Measurements from ENCODE around the gene ITPR2.
"Not testable (repeated sequence)": the region's sequence is repeated elsewhere in the genome, so short reads cannot be mapped to it uniquely, and the experiment has no call there.

The ITPR2 gene

DNA sequence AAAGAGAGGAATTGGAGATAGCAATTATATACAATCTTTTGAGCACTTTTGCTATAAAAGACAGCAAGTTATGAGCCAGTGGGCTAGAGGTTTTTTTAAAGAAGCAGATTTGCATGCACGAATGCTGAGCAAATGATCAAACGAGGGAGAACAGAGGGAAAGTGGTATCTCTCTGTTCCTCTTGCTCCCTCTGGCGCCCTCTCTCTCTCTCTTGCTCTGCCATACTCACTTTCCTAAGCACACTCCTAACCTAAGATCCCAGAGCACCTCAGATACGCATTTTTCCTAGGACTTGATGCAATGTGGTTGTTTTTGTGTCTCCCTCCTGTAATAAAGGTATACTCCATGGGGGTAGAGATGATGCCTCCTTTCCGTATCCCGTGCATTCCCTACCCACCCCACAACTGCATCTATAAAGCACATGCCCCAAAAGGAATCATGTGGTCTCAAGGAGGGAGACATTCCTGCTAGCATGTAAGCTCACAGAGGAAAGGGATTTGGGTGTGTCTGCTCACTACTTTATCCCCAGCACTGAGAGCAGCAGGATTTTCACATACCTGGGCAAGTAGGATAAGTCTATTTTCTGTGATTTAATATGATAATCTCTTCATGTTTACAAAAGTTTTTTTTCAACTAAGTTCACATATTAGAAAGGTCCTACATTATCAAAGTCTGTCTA lies 367.4 kb downstream of the ITPR2 start:
- TF ChIP-seq POLR2A (IDR thresholded peaks at IDR 0.05; ENCODE audit: low read depth, low read length) (no peak), POLR2AphosphoS5 (IDR thresholded peaks at IDR 0.05; ENCODE audit: low read depth, low read length) (no peak), TAF1 (IDR thresholded peaks at IDR 0.05; ENCODE audit: borderline replicate concordance, low read depth, low read length) (no peak)
- FAIRE-seq (no peak), DNase-seq (ENCODE audit: insufficient read length) (no peak)

DNA sequence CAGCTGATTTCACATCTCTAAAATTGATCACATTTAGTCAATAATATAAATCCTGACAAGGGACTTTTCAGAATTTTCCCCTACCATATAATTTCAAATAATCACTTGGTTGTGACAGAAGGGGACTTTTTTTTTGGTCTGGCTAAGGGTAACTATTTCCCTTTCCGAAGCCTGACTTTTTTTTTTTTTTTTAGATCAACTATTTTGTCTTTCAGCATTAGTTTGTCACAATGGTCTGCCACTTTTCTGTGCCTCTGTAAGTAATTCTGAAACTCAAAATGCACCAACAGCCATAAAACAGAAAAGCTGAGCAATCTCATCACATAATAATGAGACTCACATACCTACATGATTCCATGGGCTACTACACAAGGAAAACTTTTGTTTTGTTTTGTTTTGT lies 371.2 kb downstream of the ITPR2 start:
- peak; percentile 17 for FAIRE-seq
- no peak for TF ChIP-seq TAF1 (IDR thresholded peaks at IDR 0.05; ENCODE audit: borderline replicate concordance, low read depth, low read length)
- no peak for TF ChIP-seq POLR2A (IDR thresholded peaks at IDR 0.05; ENCODE audit: low read depth, low read length)
- TF ChIP-seq POLR2AphosphoS5 (IDR thresholded peaks at IDR 0.05; ENCODE audit: low read depth, low read length), result no peak
- no peak for DNase-seq (ENCODE audit: insufficient read length)

DNA sequence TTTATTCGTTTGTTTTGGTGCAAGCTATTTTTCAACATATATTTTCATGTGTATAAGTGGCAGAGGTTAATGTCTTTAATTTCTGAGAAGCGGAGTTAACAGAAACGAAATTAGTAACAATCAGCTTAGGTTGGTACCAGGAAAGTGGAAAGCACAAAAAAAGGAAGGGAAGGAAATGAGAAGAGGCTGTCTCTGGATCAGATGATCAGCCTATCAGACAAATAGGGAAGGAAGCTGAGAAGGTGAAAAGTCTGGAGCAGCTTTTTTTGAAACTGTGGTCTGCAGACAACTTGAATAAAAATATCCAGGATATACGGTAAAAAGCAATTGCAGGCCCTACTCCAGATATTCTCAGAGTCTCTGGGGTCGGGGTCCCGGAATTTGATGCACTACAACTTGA lies 372.6 kb downstream of the ITPR2 start:
- FAIRE-seq (no peak), DNase-seq (ENCODE audit: insufficient read length) (no peak)
- TF ChIP-seq TAF1 (IDR thresholded peaks at IDR 0.05; ENCODE audit: borderline replicate concordance, low read depth, low read length), result no peak
- TF ChIP-seq POLR2AphosphoS5 (IDR thresholded peaks at IDR 0.05; ENCODE audit: low read depth, low read length), result no peak
- TF ChIP-seq POLR2A (IDR thresholded peaks at IDR 0.05; ENCODE audit: low read depth, low read length), result no peak

DNA sequence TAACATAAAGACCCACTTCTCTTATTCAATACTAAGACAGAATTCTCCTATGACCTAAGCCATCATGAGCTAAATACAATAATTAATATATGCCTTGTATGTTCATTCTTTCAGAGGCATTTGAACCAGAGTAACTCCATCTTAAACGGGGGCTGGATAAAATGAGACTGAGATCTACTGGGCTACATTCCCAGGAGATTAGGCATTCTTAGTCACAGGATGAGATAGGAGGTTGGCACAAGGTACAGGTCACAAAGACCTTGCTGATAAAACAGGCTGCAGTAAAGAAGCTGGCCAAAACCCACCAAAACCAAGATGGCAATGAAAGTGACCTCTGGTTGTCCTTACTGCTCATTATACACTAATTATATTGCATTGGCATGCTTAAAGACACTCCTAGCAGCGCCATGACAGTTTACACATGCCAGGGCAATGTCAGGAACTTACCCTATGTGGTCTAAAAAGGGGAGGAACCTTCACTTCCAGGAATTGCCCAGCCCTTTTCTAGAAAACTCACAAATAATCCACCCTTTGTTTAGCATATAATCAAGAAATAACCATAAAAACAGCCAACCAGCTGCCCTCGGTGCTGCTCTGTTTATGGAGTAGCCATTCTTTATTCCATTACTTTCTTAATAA lies 376.9 kb downstream of the ITPR2 start:
- DNase-seq (ENCODE audit: insufficient read length) (no peak), FAIRE-seq (no peak)
- no peak for TF ChIP-seq POLR2AphosphoS5 (IDR thresholded peaks at IDR 0.05; ENCODE audit: low read depth, low read length)
- TF ChIP-seq POLR2A (IDR thresholded peaks at IDR 0.05; ENCODE audit: low read depth, low read length), result no peak
- TF ChIP-seq TAF1 (IDR thresholded peaks at IDR 0.05; ENCODE audit: borderline replicate concordance, low read depth, low read length), result no peak

DNA sequence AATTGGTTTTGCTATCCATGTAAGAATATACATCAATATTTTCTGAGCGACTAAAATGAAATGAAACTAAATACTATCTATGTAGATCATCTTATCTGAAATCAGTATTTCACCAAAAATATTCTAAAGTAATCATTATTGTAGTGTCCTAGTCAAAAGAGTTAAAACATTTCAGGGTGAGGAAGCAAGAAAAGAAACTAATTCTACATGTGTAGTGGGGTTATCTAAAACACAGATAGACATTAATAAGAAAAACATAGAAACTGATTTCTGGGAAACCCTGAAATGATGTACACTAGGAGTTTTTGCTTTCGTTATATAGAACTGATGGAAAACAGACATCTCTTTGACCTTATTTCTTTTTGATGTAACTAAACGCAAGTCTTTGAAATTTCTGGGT lies 379.7 kb downstream of the ITPR2 start:
- peak; percentile 48 for FAIRE-seq
- TF ChIP-seq POLR2A (IDR thresholded peaks at IDR 0.05; ENCODE audit: low read depth, low read length) (no peak), TAF1 (IDR thresholded peaks at IDR 0.05; ENCODE audit: borderline replicate concordance, low read depth, low read length) (no peak), POLR2AphosphoS5 (IDR thresholded peaks at IDR 0.05; ENCODE audit: low read depth, low read length) (no peak)
- DNase-seq (ENCODE audit: insufficient read length), result no peak

DNA sequence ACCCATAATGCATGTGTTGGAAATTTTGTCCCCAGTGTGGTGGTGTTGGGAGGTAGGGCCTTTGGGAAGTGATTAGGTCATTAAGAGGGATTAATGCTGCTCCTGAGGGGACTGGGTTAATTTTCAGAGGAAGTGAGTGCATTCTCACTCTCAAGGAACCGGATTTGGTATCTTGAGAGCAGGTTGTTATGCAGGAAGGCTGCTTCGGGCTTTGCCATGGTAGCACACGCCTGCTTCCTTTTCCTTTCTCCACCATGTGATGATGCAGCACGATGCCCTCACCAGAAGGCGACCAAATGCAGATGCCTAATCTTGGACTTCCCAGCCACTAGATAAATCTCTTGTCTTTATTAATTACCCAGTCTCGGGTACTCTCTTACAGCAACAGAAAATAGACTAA lies 380.5 kb downstream of the ITPR2 start:
- DNase-seq (ENCODE audit: insufficient read length) (no peak), FAIRE-seq (no peak)
- TF ChIP-seq TAF1 (IDR thresholded peaks at IDR 0.05; ENCODE audit: borderline replicate concordance, low read depth, low read length), result no peak

DNA sequence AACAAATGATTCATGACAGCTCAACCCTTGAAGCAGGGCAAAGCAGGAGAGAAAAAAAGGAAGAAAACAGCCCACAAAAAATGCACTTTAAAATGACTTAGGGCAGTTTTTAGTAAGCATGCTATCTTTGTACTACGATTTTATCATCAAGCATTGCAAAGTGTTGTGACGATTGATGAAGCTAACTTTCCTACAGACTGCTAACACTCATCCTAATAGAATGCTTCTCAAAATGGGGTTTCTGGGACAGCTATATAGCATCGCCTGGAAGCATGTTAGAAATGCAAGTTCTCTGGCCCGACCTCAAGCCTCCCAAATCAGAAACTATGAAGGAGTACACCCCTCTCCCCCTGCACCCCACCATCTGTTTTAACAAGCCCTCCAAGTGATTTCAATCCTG lies 381.2 kb downstream of the ITPR2 start:
- TF ChIP-seq TAF1 (IDR thresholded peaks at IDR 0.05; ENCODE audit: borderline replicate concordance, low read depth, low read length), result no peak
- no peak for TF ChIP-seq POLR2AphosphoS5 (IDR thresholded peaks at IDR 0.05; ENCODE audit: low read depth, low read length)
- TF ChIP-seq POLR2A (IDR thresholded peaks at IDR 0.05; ENCODE audit: low read depth, low read length), result no peak
- DNase-seq (ENCODE audit: insufficient read length), result no peak
- FAIRE-seq, result no peak

DNA sequence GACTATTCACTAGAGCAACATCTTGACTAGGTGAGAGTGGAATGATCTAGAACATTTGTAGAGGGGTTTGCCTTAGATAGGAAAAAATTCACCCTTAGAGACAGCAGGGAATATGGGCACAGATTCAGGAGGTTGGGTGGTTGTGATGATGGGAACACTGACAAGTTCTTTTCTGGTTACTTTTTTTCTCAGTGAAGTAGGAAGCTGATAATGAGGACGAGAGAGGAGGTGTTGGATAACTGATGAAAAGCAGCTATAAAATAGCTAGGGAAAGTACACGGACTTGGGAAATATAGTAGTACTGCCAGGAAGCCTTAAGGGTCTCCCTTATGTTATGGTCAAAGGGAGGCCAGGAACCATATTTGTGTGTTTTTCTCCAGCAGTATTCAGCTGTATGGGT lies 387.1 kb downstream of the ITPR2 start:
- TF ChIP-seq POLR2A (IDR thresholded peaks at IDR 0.05; ENCODE audit: low read depth, low read length) (no peak), POLR2AphosphoS5 (IDR thresholded peaks at IDR 0.05; ENCODE audit: low read depth, low read length) (no peak), TAF1 (IDR thresholded peaks at IDR 0.05; ENCODE audit: borderline replicate concordance, low read depth, low read length) (no peak)
- no peak for FAIRE-seq

DNA sequence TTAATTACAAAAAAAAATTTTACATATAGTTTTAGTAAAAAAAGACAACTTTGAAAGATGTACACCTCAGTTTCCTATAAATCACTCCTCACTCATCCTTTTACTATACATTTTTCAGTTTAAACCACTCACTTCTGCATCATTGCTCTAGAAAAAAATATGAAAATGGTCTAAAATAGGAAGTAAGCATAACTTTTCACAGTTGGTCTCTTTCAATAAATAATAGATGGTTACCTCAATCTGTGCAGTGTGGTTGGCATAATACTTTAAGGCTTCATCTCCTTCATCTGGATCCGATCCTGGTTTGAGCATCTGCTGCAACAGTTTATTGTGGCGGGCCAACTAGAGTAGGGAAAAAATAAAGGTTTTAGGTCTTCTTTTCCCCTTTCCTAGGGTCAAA lies 389.7 kb downstream of the ITPR2 start:
- TF ChIP-seq POLR2AphosphoS5 (IDR thresholded peaks at IDR 0.05; ENCODE audit: low read depth, low read length), result no peak
- no peak for TF ChIP-seq TAF1 (IDR thresholded peaks at IDR 0.05; ENCODE audit: borderline replicate concordance, low read depth, low read length)
- no peak for TF ChIP-seq POLR2A (IDR thresholded peaks at IDR 0.05; ENCODE audit: low read depth, low read length)
- DNase-seq (ENCODE audit: insufficient read length), result no peak
- FAIRE-seq, result no peak

More for the DNA sequence above, 387.1 kb downstream of the ITPR2 start:
- no peak for DNase-seq (ENCODE audit: insufficient read length)

DNA sequence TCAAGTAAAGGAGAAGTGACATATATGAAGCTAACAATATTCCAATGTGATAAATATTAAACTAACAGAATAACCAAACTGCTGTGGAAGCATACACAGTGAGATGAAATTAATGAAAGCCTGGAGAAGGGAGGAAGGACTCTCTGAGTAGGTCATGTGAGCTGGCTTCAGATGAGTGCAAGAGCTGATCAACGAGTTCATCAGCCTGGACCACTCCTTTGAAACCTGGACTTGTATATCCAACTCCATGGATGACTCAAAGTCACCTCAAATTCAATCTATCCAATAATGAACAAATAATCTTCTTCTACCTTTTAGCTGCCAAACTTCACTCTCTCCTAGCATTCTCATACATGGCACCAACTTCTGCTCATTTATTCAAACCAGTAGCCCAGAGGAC lies 391.6 kb downstream of the ITPR2 start:
- TF ChIP-seq POLR2AphosphoS5 (IDR thresholded peaks at IDR 0.05; ENCODE audit: low read depth, low read length) (no peak), POLR2A (IDR thresholded peaks at IDR 0.05; ENCODE audit: low read depth, low read length) (no peak), TAF1 (IDR thresholded peaks at IDR 0.05; ENCODE audit: borderline replicate concordance, low read depth, low read length) (no peak)
- no peak for FAIRE-seq
- no peak for DNase-seq (ENCODE audit: insufficient read length)

DNA sequence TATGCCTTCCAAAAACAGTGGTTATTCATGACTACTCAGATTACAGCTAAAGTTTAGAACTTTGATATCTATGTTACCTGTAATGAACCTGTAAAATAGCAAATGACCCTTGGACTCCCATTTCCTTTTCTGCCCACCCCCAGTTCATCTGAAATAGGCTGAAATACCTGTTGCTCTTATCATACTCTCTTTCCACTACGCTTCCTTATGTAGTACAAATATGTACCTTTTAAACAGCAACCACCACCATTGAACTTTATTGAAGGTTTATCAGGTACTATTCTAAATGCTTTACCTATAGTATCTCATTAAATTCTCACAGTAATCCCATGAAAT lies 398.0 kb downstream of the ITPR2 start:
- TF ChIP-seq POLR2A (IDR thresholded peaks at IDR 0.05; ENCODE audit: low read depth, low read length) (no peak), TAF1 (IDR thresholded peaks at IDR 0.05; ENCODE audit: borderline replicate concordance, low read depth, low read length) (no peak)
- DNase-seq (ENCODE audit: insufficient read length), result no peak
- no peak for FAIRE-seq

DNA sequence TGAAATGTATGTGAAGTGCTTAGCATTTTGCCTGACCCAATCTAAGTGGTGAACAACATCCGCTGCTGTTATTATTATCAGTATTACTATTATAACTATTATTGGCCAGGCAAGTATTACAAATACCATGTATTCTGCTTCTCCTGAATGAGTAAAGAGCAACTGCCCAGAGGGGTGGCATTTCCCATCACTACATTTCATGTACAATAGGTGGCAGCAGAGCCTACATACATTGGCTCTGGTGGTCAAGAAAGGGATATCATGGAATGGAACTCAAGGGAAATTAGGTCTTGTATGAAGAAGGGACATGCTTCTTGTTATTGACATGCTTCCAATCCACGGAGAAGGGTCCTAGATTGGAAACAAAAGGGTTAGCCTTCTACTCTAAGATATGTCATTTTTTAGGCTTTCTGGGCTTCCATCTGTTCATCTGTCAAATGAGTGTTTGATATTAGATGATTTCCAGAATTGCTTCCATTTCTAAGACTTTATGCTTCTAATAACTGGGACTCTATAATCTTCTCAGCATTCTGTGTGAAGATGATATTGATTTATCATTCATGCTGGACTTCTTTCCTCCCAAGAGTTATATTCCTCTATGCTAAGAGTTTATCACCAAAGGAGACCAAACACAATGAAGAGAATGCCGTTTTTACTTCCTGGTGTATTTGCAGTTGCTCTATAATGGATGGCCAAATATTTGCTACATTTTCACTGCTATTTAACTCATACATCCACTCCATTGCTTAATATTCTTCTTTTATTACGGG lies 398.5 kb downstream of the ITPR2 start:
- FAIRE-seq, result peak; percentile 74
- peak; percentile 5 for DNase-seq (ENCODE audit: insufficient read length)
- TF ChIP-seq TAF1 (IDR thresholded peaks at IDR 0.05; ENCODE audit: borderline replicate concordance, low read depth, low read length) (no peak), POLR2A (IDR thresholded peaks at IDR 0.05; ENCODE audit: low read depth, low read length) (no peak), POLR2AphosphoS5 (IDR thresholded peaks at IDR 0.05; ENCODE audit: low read depth, low read length) (no peak)

DNA sequence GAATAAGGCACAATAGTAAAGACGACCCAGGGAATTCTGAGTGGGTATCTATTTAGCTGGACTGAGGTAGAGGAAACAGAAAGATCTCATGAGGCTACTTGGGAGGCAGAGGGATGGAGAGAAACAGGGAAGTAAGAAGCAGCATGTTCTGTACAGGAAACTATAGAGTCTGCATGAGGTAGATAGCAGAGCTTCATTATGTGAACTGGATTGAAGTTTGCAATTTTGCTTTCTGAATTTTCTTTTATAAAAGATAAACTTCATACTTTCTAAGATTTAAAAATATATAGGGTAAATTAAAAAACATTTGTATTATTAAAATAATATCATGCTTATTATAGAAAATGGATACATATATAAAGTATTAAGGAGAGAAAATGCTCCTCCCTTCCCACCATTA lies 399.3 kb downstream of the ITPR2 start:
- FAIRE-seq, result not testable (repeated sequence)

More for the DNA sequence above, 399.3 kb downstream of the ITPR2 start:
- DNase-seq (ENCODE audit: insufficient read length), result not testable (repeated sequence)

Measured in GM12892 (cell line).